Measurements from ENCODE around the gene DAB2IP. TPM values are rescaled to one million over a fixed set of nuclear protein-coding genes. Genes with fewer than 3 reads are reported as not detected.

The DAB2IP gene
- polyA plus RNA-seq, 1 donor from 2014 or later: not detected

GRCh38 chr9:121754655-121755436, 103.4 kb downstream of the DAB2IP start:
- Mint-ChIP-seq H3K4me3 (no peak overlapping the region), H3K36me3 (no peaks in the 10 kb centered on the region), H3K9me3 (no peaks in the 10 kb centered on the region), H3K4me1 (no peaks in the 10 kb centered on the region), H3K27me3 (no peaks in the 10 kb centered on the region), H3K27ac (no peak overlapping the region)

GRCh38 chr9:121755581-121755980, 104.1 kb downstream of the DAB2IP start:
- Mint-ChIP-seq H3K27ac (no peak overlapping the region), H3K36me3 (no peaks in the 10 kb centered on the region), H3K9me3 (no peaks in the 10 kb centered on the region)

GRCh38 chr9:121756474-121757280, 105.2 kb downstream of the DAB2IP start:
- no peaks in the 10 kb centered on the region for H3K27me3 Mint-ChIP-seq
- H3K4me3 Mint-ChIP-seq: no peak overlapping the region
- H3K27ac Mint-ChIP-seq: no peak overlapping the region
- no peaks in the 10 kb centered on the region for H3K36me3 Mint-ChIP-seq
- H3K4me1 Mint-ChIP-seq: no peaks in the 10 kb centered on the region
- no peaks in the 10 kb centered on the region for H3K9me3 Mint-ChIP-seq

More at GRCh38 chr9:121755581-121755980, 104.1 kb downstream of the DAB2IP start:
- Mint-ChIP-seq H3K27me3 (no peaks in the 10 kb centered on the region), H3K4me3 (no peak overlapping the region), H3K4me1 (no peaks in the 10 kb centered on the region)

- no peaks in the 10 kb centered on the region for H3K27me3 Mint-ChIP-seq
- no peak overlapping the region for H3K4me3 Mint-ChIP-seq
- H3K36me3 Mint-ChIP-seq: no peaks in the 10 kb centered on the region
- H3K9me3 Mint-ChIP-seq: no peaks in the 10 kb centered on the region
- H3K27ac Mint-ChIP-seq: no peak overlapping the region
- no peaks in the 10 kb centered on the region for H3K4me1 Mint-ChIP-seq
These were observed 105.8 kb downstream of the DAB2IP start for GRCh38 chr9:121757281-121757585.

GRCh38 chr9:121758693-121759092, 107.3 kb downstream of the DAB2IP start:
- H3K36me3 Mint-ChIP-seq: no peaks in the 10 kb centered on the region
- no peaks in the 10 kb centered on the region for H3K27me3 Mint-ChIP-seq
- no peaks in the 10 kb centered on the region for H3K9me3 Mint-ChIP-seq
- H3K27ac Mint-ChIP-seq: no peak overlapping the region
- no peaks in the 10 kb centered on the region for H3K4me1 Mint-ChIP-seq
- H3K4me3 Mint-ChIP-seq: no peak overlapping the region

- Mint-ChIP-seq H3K27ac (no peak overlapping the region), H3K27me3 (no peaks in the 10 kb centered on the region), H3K9me3 (no peaks in the 10 kb centered on the region)
These were observed 108.6 kb downstream of the DAB2IP start for GRCh38 chr9:121759996-121760395.

GRCh38 chr9:121760571-121760970, 109.1 kb downstream of the DAB2IP start:
- no peaks in the 10 kb centered on the region for H3K4me1 Mint-ChIP-seq
- no peak overlapping the region for H3K27ac Mint-ChIP-seq
- H3K36me3 Mint-ChIP-seq: no peaks in the 10 kb centered on the region
- H3K4me3 Mint-ChIP-seq: no peak overlapping the region
- no peaks in the 10 kb centered on the region for H3K9me3 Mint-ChIP-seq
- H3K27me3 Mint-ChIP-seq: no peaks in the 10 kb centered on the region

More at GRCh38 chr9:121759996-121760395, 108.6 kb downstream of the DAB2IP start:
- H3K4me3 Mint-ChIP-seq: no peak overlapping the region
- H3K36me3 Mint-ChIP-seq: no peaks in the 10 kb centered on the region
- H3K4me1 Mint-ChIP-seq: no peaks in the 10 kb centered on the region

- Mint-ChIP-seq H3K36me3 (no peaks in the 10 kb centered on the region), H3K9me3 (no peaks in the 10 kb centered on the region), H3K4me1 (no peaks in the 10 kb centered on the region), H3K4me3 (no peak overlapping the region), H3K27ac (no peak overlapping the region), H3K27me3 (peaks cover 2% of the 10 kb centered on the region)
These were observed 111.7 kb downstream of the DAB2IP start for GRCh38 chr9:121763131-121763530.

- Mint-ChIP-seq H3K27ac (no peak overlapping the region), H3K4me1 (no peaks in the 10 kb centered on the region), H3K9me3 (no peaks in the 10 kb centered on the region), H3K27me3 (peaks cover 2% of the 10 kb centered on the region), H3K36me3 (no peaks in the 10 kb centered on the region), H3K4me3 (no peak overlapping the region)
These were observed 112.3 kb downstream of the DAB2IP start for GRCh38 chr9:121763561-121764370.

- H3K27ac Mint-ChIP-seq: no peak overlapping the region
- H3K9me3 Mint-ChIP-seq: no peaks in the 10 kb centered on the region
These were observed 112.9 kb downstream of the DAB2IP start for GRCh38 chr9:121764371-121764730.

GRCh38 chr9:121765021-121765950, 113.9 kb downstream of the DAB2IP start:
- Mint-ChIP-seq H3K4me3 (no peak overlapping the region), H3K4me1 (no peaks in the 10 kb centered on the region), H3K27ac (no peak overlapping the region)

More at GRCh38 chr9:121764371-121764730, 112.9 kb downstream of the DAB2IP start:
- no peaks in the 10 kb centered on the region for H3K36me3 Mint-ChIP-seq
- no peak overlapping the region for H3K4me3 Mint-ChIP-seq
- no peaks in the 10 kb centered on the region for H3K4me1 Mint-ChIP-seq
- peaks cover 2% of the 10 kb centered on the region for H3K27me3 Mint-ChIP-seq

GRCh38 chr9:121766081-121766683, 114.7 kb downstream of the DAB2IP start:
- Mint-ChIP-seq H3K9me3 (no peaks in the 10 kb centered on the region), H3K36me3 (no peaks in the 10 kb centered on the region), H3K4me3 (no peak overlapping the region), H3K27me3 (peaks cover 2% of the 10 kb centered on the region), H3K27ac (no peak overlapping the region), H3K4me1 (no peaks in the 10 kb centered on the region)

More at GRCh38 chr9:121765021-121765950, 113.9 kb downstream of the DAB2IP start:
- no peaks in the 10 kb centered on the region for H3K36me3 Mint-ChIP-seq
- H3K9me3 Mint-ChIP-seq: no peaks in the 10 kb centered on the region
- H3K27me3 Mint-ChIP-seq: peaks cover 2% of the 10 kb centered on the region

- H3K4me3 Mint-ChIP-seq: no peak overlapping the region
- H3K9me3 Mint-ChIP-seq: no peaks in the 10 kb centered on the region
- H3K4me1 Mint-ChIP-seq: no peaks in the 10 kb centered on the region
- no peaks in the 10 kb centered on the region for H3K36me3 Mint-ChIP-seq
- peaks cover 2% of the 10 kb centered on the region for H3K27me3 Mint-ChIP-seq
- H3K27ac Mint-ChIP-seq: no peak overlapping the region
These were observed 115.8 kb downstream of the DAB2IP start for GRCh38 chr9:121767171-121767769.

Data from IgD-negative memory B cell (primary cell).